ENCODE results near the gene ELMOD1.

The ELMOD1 gene

GRCh38 chr11:107678632-107678971 is 87.7 kb downstream of the ELMOD1 start:
- H3K4me3 ChIP-seq (ENCODE audit: low read length): no peak overlapping the region
- no peak overlapping the region for H3K9ac ChIP-seq (ENCODE audit: low read depth, low read length)
- H3K4me2 ChIP-seq (ENCODE audit: low read length): no peak overlapping the region
- no peaks in the 10 kb centered on the region for H3K36me3 ChIP-seq (ENCODE audit: insufficient read depth, low read length)
- no peaks in the 10 kb centered on the region for H3K4me1 ChIP-seq (ENCODE audit: control insufficient read depth, insufficient read depth, low read length)
- H3K9me3 ChIP-seq (replicated peaks; ENCODE audit: low read length): no peaks in the 10 kb centered on the region
- peaks cover 9% of the 10 kb centered on the region for H3K27me3 ChIP-seq (ENCODE audit: control insufficient read depth, insufficient read depth, low read length)

- peaks cover 9% of the 10 kb centered on the region for H3K27me3 ChIP-seq (ENCODE audit: control insufficient read depth, insufficient read depth, low read length)
- no peaks in the 10 kb centered on the region for H3K36me3 ChIP-seq (ENCODE audit: insufficient read depth, low read length)
- no peak overlapping the region for H3K9ac ChIP-seq (ENCODE audit: low read depth, low read length)
- H3K4me1 ChIP-seq (ENCODE audit: control insufficient read depth, insufficient read depth, low read length): no peaks in the 10 kb centered on the region
- no peaks in the 10 kb centered on the region for H3K9me3 ChIP-seq (replicated peaks; ENCODE audit: low read length)
- no peak overlapping the region for H3K4me2 ChIP-seq (ENCODE audit: low read length)
- H3K4me3 ChIP-seq (ENCODE audit: low read length): no peak overlapping the region
These were observed 88.5 kb downstream of the ELMOD1 start for GRCh38 chr11:107679255-107680024.

- Histone ChIP-seq H3K4me3 (ENCODE audit: low read length) (no peak overlapping the region), H3K36me3 (ENCODE audit: insufficient read depth, low read length) (no peaks in the 10 kb centered on the region), H3K27me3 (ENCODE audit: control insufficient read depth, insufficient read depth, low read length) (no peaks in the 10 kb centered on the region), H3K9me3 (replicated peaks; ENCODE audit: low read length) (no peaks in the 10 kb centered on the region), H3K4me2 (ENCODE audit: low read length) (no peak overlapping the region), H3K9ac (ENCODE audit: low read depth, low read length) (no peak overlapping the region), H3K4me1 (ENCODE audit: control insufficient read depth, insufficient read depth, low read length) (no peaks in the 10 kb centered on the region)
These were observed 91.2 kb downstream of the ELMOD1 start for GRCh38 chr11:107682171-107682570.

DNA sequence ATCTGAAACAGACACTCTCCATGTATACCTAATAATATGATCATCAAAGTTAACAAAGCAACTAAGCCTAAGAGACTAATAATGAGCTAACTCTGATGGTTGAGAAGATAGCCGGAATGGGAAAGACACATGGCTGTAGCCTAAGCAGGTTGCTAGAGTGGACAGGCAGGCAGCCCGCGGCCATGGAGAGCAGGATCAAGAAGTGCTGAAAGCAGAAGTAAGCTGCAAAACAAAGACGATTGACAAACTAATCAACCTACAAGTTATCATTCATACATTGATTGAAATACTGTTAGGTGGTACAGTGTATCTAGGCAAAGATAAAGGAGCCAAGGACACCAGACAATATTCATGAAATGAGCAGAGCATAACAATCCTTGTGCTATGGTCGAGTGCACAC is 91.6 kb downstream of the ELMOD1 start:
- Histone ChIP-seq H3K27me3 (ENCODE audit: control insufficient read depth, insufficient read depth, low read length) (no peaks in the 10 kb centered on the region), H3K4me3 (ENCODE audit: low read length) (no peak overlapping the region), H3K4me2 (ENCODE audit: low read length) (no peak overlapping the region), H3K4me1 (ENCODE audit: control insufficient read depth, insufficient read depth, low read length) (no peaks in the 10 kb centered on the region), H3K36me3 (ENCODE audit: insufficient read depth, low read length) (no peaks in the 10 kb centered on the region), H3K9me3 (replicated peaks; ENCODE audit: low read length) (no peaks in the 10 kb centered on the region), H3K9ac (ENCODE audit: low read depth, low read length) (no peak overlapping the region)

- Histone ChIP-seq H3K9ac (ENCODE audit: low read depth, low read length) (no peak overlapping the region), H3K27me3 (ENCODE audit: control insufficient read depth, insufficient read depth, low read length) (no peaks in the 10 kb centered on the region), H3K36me3 (ENCODE audit: insufficient read depth, low read length) (no peaks in the 10 kb centered on the region), H3K4me2 (ENCODE audit: low read length) (no peak overlapping the region), H3K9me3 (replicated peaks; ENCODE audit: low read length) (no peaks in the 10 kb centered on the region), H3K4me1 (ENCODE audit: control insufficient read depth, insufficient read depth, low read length) (no peaks in the 10 kb centered on the region), H3K4me3 (ENCODE audit: low read length) (no peak overlapping the region)
These were observed 92.1 kb downstream of the ELMOD1 start for GRCh38 chr11:107683061-107683460.

GRCh38 chr11:107683807-107684206 is 92.9 kb downstream of the ELMOD1 start:
- no peaks in the 10 kb centered on the region for H3K4me1 ChIP-seq (ENCODE audit: control insufficient read depth, insufficient read depth, low read length)

GRCh38 chr11:107688322-107688918 is 97.5 kb downstream of the ELMOD1 start:
- no peaks in the 10 kb centered on the region for H3K9me3 ChIP-seq (replicated peaks; ENCODE audit: low read length)
- no peaks in the 10 kb centered on the region for H3K27me3 ChIP-seq (ENCODE audit: control insufficient read depth, insufficient read depth, low read length)
- no peak overlapping the region for H3K9ac ChIP-seq (ENCODE audit: low read depth, low read length)
- H3K4me3 ChIP-seq (ENCODE audit: low read length): no peak overlapping the region
- no peaks in the 10 kb centered on the region for H3K36me3 ChIP-seq (ENCODE audit: insufficient read depth, low read length)
- H3K4me2 ChIP-seq (ENCODE audit: low read length): no peak overlapping the region
- H3K4me1 ChIP-seq (ENCODE audit: control insufficient read depth, insufficient read depth, low read length): peaks cover 15% of the 10 kb centered on the region

More at GRCh38 chr11:107683807-107684206, 92.9 kb downstream of the ELMOD1 start:
- Histone ChIP-seq H3K9ac (ENCODE audit: low read depth, low read length) (no peak overlapping the region), H3K9me3 (replicated peaks; ENCODE audit: low read length) (no peaks in the 10 kb centered on the region), H3K36me3 (ENCODE audit: insufficient read depth, low read length) (no peaks in the 10 kb centered on the region), H3K27me3 (ENCODE audit: control insufficient read depth, insufficient read depth, low read length) (no peaks in the 10 kb centered on the region), H3K4me2 (ENCODE audit: low read length) (no peak overlapping the region), H3K4me3 (ENCODE audit: low read length) (no peak overlapping the region)

DNA sequence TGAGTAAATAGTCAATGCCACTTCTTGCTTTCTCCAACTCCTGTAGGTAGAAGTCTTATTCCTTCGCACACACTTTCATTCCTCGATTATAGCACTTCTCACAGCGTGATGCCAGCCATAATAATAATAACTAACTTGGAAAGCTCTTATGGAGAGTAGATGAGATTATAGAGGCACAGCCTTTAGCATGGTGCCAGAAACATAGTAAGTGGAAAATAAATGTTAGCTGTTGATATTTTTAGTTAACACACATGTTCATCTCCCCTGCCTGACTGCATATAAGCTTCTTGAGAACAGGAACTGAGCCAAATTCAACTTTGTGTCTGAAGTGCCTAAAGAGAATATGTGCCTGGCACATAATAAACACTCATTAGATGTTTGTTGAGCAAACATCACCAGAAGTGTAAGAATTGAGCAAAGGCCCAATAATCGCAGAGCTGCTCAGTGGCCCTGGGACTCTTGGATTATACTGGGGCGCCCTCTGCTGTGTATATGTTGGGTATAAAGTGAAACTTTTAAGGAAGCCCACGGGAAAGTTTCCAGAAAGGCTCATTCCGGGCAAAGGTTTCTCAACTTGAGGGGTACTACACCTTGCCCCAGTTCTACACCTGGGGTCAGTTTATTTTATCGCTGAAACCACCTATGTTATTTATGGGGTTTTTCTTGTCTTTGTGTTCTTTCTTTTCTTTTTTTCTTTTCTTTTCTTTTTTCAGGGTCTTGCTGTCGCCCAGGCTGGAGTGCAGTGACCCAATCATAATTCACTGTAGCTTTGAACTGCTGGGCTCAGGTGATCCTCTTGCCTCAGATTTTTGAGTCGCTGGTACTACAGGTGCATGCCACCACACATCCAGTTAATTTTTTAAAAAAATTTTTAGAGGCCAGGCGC is 98.6 kb downstream of the ELMOD1 start:
- peaks cover 15% of the 10 kb centered on the region for H3K4me1 ChIP-seq (ENCODE audit: control insufficient read depth, insufficient read depth, low read length)

DNA sequence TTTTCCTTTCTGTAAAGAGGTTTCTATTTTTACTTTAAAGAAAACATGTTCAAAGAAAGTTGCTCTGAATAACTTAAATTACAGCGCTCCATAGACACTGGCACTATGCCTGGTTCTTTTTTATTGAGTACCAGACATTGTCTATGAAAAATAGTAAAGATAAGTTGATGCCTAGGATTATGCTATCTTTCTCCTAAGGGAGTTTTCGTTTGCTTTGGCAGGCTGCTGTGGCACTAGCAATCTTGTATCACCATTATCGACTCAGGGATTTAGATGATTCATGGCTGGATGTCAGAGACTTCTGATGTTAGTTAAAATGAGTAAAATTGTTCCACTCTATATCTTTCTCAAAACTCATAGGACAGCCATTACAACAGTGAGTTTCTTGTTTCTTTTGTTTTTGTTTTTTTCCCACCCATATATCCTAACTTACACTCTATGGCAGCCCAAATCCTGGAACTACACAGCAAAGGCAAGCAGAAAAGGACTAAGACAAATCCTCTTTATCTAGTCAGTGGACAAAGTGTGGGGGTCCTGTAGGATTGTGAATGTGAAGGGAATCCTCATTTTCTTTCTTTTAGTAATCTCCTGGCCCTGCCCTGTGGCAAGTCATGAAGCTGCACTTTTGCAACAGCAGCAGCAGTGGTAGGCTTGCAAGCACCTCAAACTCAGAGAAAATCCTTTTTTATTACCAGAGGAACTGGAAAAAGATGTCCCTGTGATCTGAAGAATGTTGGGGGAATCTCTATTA is 100.2 kb downstream of the ELMOD1 start:
- H3K4me1 ChIP-seq (ENCODE audit: control insufficient read depth, insufficient read depth, low read length): peaks cover 25% of the 10 kb centered on the region
- no peaks in the 10 kb centered on the region for H3K27me3 ChIP-seq (ENCODE audit: control insufficient read depth, insufficient read depth, low read length)
- H3K9me3 ChIP-seq (replicated peaks; ENCODE audit: low read length): no peaks in the 10 kb centered on the region
- H3K4me2 ChIP-seq (ENCODE audit: low read length): peak overlapping the region; percentile 51
- no peak overlapping the region for H3K4me3 ChIP-seq (ENCODE audit: low read length)
- no peaks in the 10 kb centered on the region for H3K36me3 ChIP-seq (ENCODE audit: insufficient read depth, low read length)
- peak overlapping the region; percentile 4 for H3K9ac ChIP-seq (ENCODE audit: low read depth, low read length)

More for the DNA sequence above, 98.6 kb downstream of the ELMOD1 start:
- H3K4me3 ChIP-seq (ENCODE audit: low read length): no peak overlapping the region
- no peaks in the 10 kb centered on the region for H3K9me3 ChIP-seq (replicated peaks; ENCODE audit: low read length)
- no peaks in the 10 kb centered on the region for H3K27me3 ChIP-seq (ENCODE audit: control insufficient read depth, insufficient read depth, low read length)
- H3K36me3 ChIP-seq (ENCODE audit: insufficient read depth, low read length): no peaks in the 10 kb centered on the region
- peak overlapping the region; percentile 51 for H3K4me2 ChIP-seq (ENCODE audit: low read length)
- no peak overlapping the region for H3K9ac ChIP-seq (ENCODE audit: low read depth, low read length)

- H3K4me1 ChIP-seq (ENCODE audit: control insufficient read depth, insufficient read depth, low read length): peaks cover 32% of the 10 kb centered on the region
- peak overlapping the region; percentile 47 for H3K4me2 ChIP-seq (ENCODE audit: low read length)
- peak overlapping the region; percentile 49 for H3K9ac ChIP-seq (ENCODE audit: low read depth, low read length)
- no peaks in the 10 kb centered on the region for H3K36me3 ChIP-seq (ENCODE audit: insufficient read depth, low read length)
- no peak overlapping the region for H3K4me3 ChIP-seq (ENCODE audit: low read length)
- no peaks in the 10 kb centered on the region for H3K9me3 ChIP-seq (replicated peaks; ENCODE audit: low read length)
- H3K27me3 ChIP-seq (ENCODE audit: control insufficient read depth, insufficient read depth, low read length): no peaks in the 10 kb centered on the region
These were observed 104.5 kb downstream of the ELMOD1 start for GRCh38 chr11:107695446-107695845.

- Histone ChIP-seq H3K9me3 (replicated peaks; ENCODE audit: low read length) (no peaks in the 10 kb centered on the region), H3K4me1 (ENCODE audit: control insufficient read depth, insufficient read depth, low read length) (peaks cover 25% of the 10 kb centered on the region), H3K36me3 (ENCODE audit: insufficient read depth, low read length) (no peaks in the 10 kb centered on the region), H3K4me2 (ENCODE audit: low read length) (peak overlapping the region; percentile 47), H3K4me3 (ENCODE audit: low read length) (no peak overlapping the region), H3K27me3 (ENCODE audit: control insufficient read depth, insufficient read depth, low read length) (no peaks in the 10 kb centered on the region), H3K9ac (ENCODE audit: low read depth, low read length) (peak overlapping the region; percentile 59)
These were observed 105.2 kb downstream of the ELMOD1 start for GRCh38 chr11:107696140-107696539.

Measured in skeletal muscle satellite cell (primary cell).